IMR-90 (cell line): ENCODE results near the gene SARS2.

Experiments
- BHLHE40 ChIP-seq: fragments of 150-350 bp; IDR thresholded peaks from 2 replicates; pipeline ENCODE4 v1.6.1; 2016; ENCODE audit warnings: mild to moderate bottlenecking, low read depth, low read length
- CEBPB ChIP-seq: IDR thresholded peaks from 2 replicates; pipeline ENCODE4 v1.6.1; 2012; ENCODE audit warnings: low read depth, low read length, improper control_type of control experiment
- CHD1 ChIP-seq: IDR thresholded peaks from 2 replicates; pipeline ENCODE4 v1.6.1; 2012; ENCODE audit warnings: low read depth, low read length, improper control_type of control experiment
- CTCF ChIP-seq: conservative IDR thresholded peaks from 2 replicates; pipeline ENCODE4 v1.5.1; 2012; ENCODE audit warnings: mild to moderate bottlenecking, low read depth, low read length, improper control_type of control experiment
- MAFK ChIP-seq: IDR thresholded peaks from 2 replicates; pipeline ENCODE4 v1.6.1; 2012; ENCODE audit warnings: low read depth, low read length, improper control_type of control experiment
- POLR2A ChIP-seq: IDR thresholded peaks from 2 replicates; pipeline ENCODE4 v1.6.1; 2012; ENCODE audit warnings: mild to moderate bottlenecking, low read depth, low read length
- RAD21 ChIP-seq: IDR thresholded peaks from 2 replicates; pipeline ENCODE4 v1.6.1; 2012; ENCODE audit warnings: low read length, improper control_type of control experiment
- RFX5 ChIP-seq: IDR thresholded peaks from 2 replicates; pipeline ENCODE4 v1.8.0; 2012; ENCODE audit warnings: low read depth, mild to moderate bottlenecking, low read length, moderate library complexity
- SMC3 ChIP-seq: fragments of 150-350 bp; IDR thresholded peaks from 2 replicates; pipeline ENCODE4 v1.6.1; 2016; ENCODE audit warnings: low read depth, mild to moderate bottlenecking, antibody characterized with exemption, low read length, moderate library complexity

DNA sequence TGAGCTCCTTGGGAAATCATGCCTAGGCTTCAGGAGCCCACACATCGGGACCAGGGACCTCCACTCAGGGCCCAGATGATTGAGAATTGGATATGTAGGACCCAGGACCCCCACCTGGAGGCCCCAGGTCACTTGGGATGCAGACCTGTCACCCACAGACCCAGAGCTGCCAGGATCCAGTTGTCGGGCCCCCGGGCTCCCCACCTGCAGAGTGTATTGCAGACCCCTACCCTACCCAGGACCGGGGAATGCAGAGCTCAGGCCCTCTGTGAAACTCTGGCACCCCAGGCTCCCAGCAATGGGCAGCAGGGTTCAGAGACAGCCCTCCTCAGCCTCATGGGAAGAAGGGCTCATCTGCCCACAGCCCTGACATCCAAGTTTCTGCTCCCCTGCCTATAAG lies 24.9 kb downstream of the SARS2 start:
- no peak for TF ChIP-seq POLR2A
- TF ChIP-seq CTCF, result no peak
- no peak for TF ChIP-seq RAD21
- TF ChIP-seq RFX5, result no peak
- TF ChIP-seq SMC3, result no peak
- no peak for TF ChIP-seq CEBPB
- no peak for TF ChIP-seq CHD1
- TF ChIP-seq MAFK, result no peak
- TF ChIP-seq BHLHE40, result no peak
